HG03460 (cell line): ENCODE data around the gene RALGPS1.

Experiments
- ATAC-seq: cut with Tn5 transposase; IDR thresholded peaks from one replicate; pipeline ENCODE4 v1.9.1; 2021; ENCODE audit not compliant: unreplicated experiment

RALGPS1 gene

DNA sequence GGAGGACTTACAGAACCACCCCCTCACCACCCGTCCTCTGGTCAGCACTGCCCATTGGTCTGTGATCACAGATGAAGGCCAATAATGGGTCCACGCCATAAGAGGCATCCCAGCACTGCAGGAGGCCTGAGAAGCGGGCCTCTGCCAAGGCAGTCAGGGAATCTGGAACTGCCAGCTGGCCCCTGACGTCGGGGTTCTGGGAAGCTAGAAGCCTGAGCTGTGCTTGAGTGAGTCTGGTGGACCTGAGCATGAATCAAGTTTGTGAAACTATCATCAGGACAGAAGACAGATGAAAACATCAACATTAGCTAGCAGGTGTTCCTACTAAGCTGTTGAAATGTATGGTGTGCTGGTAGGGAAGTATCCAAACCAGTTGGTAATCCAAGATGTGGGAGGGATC is 200.0 kb downstream of the RALGPS1 start:
- no peak for ATAC-seq

DNA sequence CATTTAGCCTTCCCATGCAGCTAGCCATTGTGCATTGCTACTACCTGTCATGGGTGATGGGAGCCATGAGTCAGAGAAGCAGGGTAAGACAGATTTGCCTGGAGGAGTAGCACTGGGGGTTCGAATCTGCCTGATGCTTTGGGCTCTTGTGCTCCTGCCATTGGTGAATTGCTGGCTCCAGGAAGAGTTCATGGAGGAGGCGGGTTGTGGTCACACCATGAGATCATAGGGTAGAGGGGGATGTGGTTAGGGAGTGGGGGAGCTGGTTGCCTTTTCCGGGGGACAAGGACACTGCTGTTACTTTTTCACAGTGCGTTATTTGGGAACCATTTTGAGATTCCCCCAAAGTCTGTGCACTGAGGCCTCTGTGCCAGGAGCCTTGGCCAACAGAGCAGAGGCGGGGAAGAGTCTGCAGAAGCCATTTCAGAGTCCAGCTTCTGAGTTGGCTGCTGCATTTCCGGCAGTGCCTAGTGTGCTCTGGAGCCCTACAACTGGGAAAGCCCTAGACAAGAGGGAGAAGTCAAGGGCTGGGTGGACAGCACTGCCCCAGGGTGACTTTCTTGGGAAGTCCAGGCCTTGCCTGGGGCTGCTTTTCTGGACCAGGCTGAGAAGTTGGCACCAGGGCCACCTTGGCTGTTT is 201.6 kb downstream of the RALGPS1 start:
- no peak for ATAC-seq

DNA sequence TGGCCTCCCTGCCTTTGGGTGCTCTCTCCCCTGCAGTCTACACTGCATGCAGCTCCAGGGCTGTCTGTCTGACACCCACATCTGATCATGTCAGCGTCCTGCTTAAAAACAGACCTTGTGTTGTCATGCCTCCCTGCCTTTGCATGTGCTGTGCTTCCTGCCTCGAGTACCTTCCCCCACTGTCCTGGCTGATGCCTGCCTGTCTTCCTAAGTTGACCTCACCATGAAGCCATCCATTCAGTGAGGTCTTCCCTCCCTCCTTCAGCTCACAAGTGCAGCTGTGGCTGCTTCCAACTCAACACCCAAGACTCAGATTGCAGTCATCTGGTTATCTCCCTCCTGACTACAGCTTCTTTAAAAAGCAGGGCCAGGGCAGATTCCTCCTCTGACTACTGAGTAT is 202.4 kb downstream of the RALGPS1 start:
- ATAC-seq = no peak

DNA sequence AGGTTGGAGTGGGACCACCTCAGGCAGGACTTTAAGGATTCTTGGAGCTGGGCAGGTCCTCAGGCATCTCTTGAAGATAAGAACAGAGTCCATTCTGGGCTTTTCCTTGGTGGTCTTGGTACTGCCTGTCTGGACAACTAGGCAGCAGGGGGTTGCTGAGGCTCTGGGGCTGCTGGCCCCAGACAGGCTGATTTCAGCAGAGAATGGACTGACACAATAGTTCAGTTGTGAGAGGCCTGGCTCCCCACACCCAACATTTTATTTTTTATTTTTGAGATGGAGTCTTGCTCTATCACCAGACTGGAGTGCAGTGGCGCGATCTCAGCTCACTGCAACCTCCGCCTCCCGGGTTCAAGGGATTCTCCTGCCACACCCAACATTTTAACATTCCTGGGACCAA is 203.2 kb downstream of the RALGPS1 start:
- no peak for ATAC-seq

DNA sequence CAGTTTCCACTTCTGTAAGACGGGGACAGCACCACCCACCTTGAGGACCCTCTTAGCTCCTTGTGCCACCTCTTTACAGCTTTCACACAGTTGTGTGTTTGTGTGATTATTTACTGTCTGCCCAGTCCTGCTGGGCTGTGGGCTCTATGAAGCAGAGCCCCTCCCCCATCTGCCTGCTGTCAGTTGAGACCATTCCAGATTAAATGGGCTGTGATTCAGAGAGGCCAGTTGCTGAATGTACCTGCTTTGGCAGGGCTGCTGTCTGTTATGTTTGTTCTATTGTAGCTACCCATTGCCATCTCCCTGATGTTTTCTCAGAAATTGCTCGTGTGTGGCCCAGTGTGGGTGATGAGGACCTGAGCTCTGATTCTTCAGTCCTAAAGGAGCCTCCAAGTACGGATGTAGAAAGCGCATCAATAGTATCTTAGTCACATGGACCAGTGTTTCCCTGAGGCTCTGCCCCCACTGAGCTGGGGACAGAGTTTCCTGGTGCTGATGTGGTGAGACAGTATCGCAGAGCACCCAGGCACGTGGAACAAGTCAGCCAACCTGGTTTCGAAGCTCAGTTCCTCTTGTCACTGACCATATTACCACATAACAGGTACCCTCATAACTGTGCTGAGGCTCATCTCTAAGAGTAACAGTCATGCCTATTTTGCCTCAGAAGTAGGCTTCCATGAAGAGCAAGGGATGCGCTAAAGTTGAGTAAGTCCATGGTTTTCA is 204.2 kb downstream of the RALGPS1 start:
- ATAC-seq = no peak

DNA sequence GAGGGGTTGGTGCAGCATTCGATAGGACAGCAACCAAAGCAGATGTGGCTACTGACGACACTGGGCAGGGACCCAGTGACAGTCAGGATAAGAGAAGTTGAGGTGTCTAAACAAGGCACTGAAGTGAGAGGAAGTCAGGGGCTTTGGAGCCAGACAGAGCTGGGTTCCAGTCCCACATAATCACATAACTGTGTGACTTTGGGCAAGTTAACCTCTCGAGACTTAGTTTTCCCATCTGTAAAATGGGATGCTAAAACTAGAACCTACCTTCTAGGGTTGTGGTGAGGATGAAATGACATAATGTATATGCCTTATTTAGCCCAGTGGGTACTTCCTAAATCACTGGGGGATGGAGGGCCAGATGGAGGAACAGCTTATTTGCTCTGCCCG is 204.7 kb downstream of the RALGPS1 start:
- no peak for ATAC-seq

DNA sequence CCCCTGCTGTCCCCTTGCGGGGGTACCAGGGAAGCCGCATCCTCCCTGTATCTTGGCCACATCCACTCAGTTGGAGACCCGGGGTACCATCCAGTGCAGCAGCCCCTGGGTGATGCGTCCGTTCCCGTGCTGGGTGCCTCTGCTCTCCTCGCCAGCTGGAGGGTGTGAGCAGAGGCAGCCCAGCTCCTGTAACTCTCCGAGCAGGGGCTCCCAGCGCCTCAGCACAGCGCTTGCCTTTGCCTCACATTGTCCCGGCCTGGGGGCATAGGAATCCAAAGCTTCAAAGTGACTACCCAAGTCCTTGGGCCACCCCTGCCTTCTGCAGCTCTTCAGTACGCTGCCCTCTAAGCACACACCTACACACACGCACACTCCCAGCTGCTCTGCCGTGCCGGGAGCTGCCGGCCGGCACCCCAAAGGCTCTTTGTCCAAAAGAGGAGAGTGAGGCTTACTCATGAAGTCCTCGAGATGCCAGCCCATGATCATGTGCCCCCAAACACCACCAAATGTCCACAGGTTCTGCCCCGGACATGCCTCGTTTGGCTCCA is 207.1 kb downstream of the RALGPS1 start:
- ATAC-seq = no peak

DNA sequence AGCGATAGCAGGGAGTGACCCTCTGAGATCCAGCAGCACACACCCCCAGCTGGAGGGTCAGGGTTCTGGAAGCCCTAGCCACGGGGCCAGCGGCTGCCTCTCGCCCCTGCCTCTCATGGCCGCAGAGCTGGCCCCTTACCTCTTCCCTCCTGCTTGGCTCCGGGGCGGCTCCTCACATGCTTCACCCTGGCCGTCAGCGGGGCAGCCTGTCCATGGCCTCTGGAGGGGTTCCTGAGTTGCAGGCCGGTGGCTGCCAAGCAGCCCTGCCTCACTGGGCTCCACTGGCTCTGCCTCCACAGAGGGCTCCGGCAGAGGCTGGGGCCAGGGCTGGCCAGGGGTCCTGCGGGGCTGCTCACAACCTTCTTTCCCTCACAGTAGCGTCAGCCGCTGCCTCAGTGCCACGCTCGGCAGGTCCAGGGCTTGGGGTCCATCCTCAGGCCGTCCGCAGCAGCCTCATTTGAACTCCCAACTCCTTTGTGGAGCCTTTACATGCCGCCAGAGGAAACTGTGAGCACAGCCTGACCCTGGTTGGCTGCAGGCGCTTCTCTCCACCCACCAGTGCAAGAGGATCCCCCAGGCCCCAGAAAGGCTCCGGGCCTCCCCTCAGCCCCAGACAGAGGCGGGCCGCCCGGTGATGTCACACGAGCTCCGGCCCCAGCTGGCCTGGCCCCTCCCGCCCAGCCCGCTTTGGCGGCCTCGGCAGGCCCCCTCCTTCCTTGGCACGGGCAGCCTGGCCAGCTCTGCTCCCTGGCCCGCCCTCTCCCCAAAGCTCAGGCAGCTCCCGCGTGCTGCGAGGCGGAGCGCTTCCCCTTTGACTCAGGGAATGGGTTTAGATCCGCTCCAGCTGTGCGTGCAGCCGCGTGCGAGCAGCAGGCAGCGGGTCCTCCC is 207.8 kb downstream of the RALGPS1 start, which contains the start of gene ANGPTL2:
Gene ANGPTL2, minus strand, starts transcription at position 460 of the 888 bp plus-strand sequence. CDS start 13,904 bp downstream, outside the sequence.
- ATAC-seq = no peak

DNA sequence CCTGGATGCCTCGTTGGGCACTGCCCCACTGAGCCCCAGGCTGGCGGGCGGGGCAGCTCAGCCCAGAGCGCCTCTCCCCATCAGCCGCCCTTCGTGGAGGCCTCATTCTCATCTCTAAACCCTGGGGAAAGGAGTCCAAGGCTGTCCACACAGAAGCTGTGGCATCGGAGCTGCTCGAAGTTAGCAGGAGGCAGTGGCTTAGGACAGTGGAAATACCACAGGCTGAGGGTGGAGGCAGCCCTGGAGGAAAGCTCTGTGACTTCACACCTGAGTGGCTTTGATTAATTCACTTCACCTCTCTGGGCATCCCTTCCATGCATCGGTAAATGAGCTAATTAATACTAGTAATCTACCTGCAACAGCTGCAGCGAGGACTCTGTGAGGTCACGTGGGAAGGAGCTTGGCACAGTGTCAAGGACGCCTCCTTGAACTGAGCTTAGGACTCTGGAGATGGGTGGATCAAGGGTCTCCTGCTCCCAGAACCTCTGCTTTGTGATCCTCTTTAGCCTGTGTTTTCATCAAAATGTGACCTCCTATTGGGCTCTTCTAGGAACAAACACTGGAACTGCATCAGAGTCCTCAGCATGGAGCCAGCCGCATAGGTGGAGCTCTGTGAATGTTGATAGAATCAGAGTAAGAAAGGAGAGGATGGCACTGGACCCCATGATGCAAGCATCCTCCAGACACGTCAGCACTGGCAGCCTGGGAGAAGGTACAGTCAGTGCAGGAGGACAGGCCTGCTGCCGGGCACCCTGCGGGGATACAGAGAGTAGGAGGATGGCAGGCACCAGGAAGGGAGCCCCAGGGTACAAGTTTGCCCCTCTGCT is 208.7 kb downstream of the RALGPS1 start:
- no peak for ATAC-seq

DNA sequence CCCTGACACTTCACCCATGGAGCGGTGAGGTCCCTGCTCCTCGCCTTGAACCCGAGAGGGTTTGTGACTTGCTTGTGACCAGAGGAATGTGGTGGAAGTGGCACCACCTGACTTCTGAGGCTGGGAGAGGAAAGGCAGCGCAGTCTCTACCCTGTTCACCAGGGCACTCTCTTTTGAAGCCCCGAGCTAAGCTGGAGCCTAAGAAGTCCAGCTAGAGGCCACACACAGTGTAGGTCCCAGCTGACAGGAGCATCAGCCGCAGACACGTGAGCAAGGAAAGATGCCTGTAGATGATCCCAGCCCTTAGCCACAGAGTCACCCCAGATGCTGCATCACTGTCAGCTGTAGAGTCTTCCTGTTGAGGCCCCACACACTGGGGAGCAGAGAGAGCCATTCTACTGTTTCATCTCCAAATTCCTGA is 209.5 kb downstream of the RALGPS1 start:
- ATAC-seq = no peak

DNA sequence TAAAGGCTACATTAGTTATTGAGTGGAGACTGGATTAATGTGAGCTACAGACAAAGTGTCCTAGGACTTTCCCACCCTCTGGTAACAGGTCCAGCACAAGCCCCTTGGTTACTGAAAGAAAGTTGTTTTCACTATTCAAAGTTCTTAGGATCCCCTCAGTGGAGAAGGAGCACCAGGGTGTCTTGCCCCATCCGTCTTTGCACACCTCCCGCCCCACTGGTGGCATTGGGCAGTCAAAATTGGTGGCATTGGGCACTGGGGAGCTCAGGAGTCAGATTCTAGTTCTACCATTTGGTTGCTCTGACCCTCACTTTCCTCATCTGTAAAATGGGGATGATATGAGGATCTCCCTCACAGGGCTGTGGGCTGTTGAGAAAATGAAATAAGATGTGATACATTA is 210.2 kb downstream of the RALGPS1 start:
- ATAC-seq = no peak

DNA sequence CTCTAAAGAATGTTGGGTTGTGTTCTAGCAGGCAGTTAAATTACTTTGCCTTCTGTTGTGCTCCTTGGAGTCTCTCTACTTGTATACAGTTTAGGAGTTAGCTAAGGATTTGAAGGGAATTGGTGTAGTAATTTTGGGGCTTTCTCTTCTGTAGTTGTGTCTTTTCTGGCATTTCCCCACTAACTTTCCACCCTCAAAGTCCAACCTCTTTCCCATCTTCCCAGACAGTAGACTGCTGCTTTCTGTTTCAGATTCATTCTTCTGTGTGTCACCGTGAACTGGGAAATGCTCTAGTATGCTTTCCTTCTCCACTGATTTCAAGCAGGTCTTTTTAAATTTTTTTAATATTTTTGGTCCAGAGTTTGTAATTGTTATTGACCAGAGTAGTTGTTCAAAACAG is 212.4 kb downstream of the RALGPS1 start:
- ATAC-seq = no peak

DNA sequence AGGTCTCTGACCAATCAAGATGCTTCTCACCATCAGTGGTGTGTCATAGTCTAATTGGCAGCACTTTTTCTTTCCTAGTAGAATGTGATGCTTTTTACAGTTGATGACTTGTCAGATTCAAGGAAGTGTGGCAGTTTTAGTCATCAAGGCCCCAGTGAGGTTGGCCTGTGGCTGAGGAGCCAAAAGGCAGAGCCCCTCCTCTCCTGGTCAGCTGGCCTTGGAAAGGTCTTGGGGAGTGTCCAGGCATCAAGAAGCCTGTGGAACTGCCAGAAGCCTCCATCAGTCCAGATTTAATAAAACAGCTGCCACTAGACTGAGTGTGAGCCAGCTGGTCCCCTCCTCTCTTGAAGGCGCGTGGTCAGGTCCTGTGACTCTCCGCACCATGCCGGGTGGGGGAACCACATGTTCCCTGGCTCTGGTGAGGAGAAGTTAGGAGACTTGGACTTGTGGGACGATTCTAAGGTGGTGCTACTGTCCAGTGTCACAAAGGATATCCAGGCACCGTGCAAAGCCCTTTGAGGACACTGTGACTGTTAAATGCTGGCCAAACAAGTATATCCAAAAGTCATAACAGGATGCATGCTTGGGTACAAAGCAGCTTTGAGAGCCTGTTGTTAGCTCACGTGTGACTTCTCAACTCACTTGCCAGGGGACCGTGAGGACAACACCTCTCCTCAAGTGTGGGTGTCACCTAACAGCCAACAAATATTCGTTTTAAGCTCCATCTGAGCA is 213.9 kb downstream of the RALGPS1 start:
- ATAC-seq = no peak

DNA sequence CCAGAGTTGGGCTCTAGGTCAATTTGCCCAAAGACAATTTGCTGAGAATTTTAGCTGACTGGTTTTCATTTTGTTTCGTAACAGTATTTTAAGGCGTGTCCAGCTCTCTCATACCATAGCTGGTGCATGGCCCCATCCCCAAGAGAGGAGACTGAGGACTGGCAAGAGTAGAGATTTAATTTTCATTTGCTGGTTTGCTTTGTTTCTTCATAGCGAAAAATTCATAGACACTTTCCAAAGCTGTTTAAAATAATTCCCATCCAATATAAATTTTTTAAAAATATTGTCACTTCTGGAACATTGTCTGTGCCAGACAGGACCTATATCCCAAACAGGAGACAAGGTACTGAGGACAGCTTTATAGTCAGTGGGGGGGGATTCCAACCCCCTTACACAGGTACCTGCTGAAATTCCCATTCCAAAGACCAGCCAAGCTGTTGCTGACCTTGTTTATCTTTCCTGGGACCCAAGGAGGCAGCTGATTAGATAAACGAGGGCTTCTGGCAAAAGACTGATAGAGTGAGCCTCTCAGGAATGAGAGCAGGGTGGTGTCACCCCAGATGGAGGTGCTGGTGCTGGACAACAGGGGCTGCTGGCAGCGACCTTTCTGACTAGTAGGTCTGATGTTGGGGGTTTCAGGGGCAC is 214.6 kb downstream of the RALGPS1 start:
- no peak for ATAC-seq

DNA sequence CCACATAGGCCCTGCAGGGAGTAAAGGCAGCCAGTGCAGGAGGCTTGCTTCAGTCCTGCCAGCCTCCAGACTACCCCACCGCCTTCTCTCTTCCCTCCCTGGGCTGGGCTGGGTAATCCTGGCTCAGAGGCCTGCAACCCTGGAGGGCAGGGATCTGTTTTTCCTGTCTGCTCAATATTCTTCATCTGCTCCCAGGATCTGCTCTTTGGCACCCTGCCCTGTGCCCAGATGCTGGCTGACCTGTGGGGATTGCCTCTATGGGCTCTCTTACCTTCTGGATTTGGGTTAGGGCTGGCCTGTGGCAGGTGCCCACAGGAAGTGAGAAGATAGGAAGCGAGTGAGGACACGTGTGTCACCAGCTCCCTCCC is 215.1 kb downstream of the RALGPS1 start:
- ATAC-seq = no peak

DNA sequence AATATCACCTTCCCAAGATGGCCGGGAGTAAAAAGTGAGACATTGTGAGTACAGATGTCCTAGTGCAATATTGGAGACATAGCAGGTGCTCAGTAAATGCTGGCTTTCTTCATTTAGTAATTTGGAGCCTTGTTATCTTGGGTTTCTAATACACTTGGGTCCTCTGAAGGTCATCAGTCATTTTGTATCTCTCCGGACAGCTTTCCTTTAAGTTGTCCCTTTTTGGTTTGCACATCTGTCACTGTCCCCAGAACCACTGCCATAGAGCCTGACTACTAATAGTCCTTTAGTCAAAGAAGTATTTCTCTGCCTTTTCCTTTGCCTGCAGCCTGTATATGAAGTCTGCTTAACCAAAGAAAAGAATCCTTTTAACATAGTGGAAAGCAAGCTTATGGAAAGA is 215.7 kb downstream of the RALGPS1 start:
- no peak for ATAC-seq

DNA sequence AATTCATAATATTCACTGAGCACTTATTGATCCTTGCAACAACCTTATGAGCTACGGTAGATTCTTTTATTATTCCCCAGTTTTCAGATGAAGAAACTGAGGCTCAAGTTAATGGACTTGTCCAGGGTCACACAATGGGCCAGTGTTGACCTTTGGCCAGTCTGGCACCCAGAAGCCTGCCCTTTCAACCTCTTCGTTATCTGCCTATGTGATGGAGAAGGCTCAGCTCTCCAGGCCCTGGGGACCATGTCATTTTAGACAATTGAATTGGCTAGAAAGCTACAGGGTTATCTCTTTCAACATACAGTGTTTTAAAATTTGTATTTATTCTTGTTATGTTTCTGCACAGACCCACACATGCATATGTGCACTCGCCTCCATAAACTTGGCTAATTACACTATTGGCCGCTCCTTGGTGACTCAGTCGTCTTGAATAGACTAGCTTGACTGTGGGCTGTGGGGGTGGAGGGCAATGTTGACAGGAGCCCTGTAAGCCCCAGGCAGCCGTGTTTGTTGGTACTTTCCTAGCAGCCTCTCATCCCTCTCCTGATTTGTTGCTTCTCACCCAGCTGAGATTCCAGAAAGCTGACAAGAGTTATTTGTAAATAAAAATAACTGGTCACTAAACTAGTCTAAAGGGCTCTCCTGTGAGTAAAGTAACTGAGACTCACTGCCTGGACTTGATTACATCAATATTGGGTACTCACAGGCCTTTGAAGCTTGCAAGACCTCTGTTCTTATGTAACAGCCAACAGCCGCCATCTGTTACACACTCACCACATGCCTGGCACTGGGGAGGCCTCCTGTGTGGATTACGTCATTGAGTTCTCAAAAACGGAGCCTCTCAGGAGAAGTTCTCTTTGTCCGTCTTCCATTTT is 216.3 kb downstream of the RALGPS1 start:
- no peak for ATAC-seq

DNA sequence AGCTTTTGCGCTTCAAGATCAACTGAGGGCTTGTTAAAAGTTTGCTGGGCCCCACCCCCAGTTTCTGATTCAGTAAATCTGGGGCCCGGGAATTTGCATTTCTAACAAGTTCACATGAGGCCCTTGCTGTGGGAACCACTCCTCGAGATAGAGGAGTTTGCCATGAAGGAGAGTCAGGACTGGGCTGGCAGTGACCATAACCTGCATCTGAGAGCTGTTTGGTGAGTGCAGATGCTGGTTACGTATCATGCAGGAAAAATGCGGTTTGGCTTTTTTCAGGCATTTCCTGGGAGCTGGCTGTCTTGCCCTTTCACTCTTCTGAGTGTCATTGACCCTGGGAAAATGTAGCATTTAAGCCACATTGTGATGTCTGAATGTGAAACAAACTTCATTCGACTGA is 217.3 kb downstream of the RALGPS1 start:
- ATAC-seq = no peak

DNA sequence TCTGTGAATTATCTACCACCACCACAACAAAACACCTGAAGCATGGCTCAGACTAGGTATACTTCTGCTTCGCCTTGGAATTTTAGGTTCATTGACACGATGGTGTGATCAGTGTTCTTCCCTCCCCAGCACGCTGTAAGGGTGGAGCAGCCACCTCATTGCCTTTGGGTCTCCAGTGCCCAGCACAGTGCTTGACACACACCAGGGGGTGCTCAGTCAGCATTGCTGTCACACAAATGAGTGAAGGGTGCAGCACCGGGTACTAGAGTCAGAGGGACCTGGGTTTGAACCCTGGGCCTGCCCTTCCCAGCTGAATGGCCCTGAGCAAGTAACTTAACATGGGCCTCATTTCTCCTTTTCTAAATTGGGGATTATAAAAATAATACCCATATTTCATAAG is 217.8 kb downstream of the RALGPS1 start:
- no peak for ATAC-seq
